ENCODE data around the gene DNAJC2.

DNA sequence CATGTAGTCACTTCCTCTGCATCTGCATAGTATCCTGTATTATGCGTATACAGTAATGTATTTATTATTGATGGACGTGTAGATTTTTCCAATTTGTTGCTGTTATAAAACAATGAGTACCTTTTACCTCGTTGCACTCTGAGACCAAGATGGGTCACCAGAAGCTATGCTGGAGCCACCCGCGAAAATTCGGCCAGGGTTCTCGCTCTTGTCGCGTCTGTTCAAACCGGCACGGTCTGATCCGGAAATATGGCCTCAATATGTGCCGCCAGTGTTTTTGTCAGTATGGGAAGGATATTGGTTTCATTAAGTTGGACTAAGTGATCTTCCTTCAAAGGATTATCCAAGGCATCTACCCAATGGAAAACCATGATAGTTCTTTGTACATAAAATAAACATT, 3.9 kb upstream of the DNAJC2 start:
- TF ChIP-seq, protein P1, sequence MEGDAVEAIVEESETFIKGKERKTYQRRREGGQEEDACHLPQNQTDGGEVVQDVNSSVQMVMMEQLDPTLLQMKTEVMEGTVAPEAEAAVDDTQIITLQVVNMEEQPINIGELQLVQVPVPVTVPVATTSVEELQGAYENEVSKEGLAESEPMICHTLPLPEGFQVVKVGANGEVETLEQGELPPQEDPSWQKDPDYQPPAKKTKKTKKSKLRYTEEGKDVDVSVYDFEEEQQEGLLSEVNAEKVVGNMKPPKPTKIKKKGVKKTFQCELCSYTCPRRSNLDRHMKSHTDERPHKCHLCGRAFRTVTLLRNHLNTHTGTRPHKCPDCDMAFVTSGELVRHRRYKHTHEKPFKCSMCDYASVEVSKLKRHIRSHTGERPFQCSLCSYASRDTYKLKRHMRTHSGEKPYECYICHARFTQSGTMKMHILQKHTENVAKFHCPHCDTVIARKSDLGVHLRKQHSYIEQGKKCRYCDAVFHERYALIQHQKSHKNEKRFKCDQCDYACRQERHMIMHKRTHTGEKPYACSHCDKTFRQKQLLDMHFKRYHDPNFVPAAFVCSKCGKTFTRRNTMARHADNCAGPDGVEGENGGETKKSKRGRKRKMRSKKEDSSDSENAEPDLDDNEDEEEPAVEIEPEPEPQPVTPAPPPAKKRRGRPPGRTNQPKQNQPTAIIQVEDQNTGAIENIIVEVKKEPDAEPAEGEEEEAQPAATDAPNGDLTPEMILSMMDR (IDR thresholded peaks at IDR 0.05; ENCODE audit: insufficient read depth, low read length, poor library complexity, severe bottlenecking), result no peak
- TF ChIP-seq EZH2phosphoT487 (conservative IDR thresholded peaks at IDR 0.05; ENCODE audit: low read length), result no peak
